ENCODE results near the gene CCDC107. TPM values are rescaled to one million over a fixed set of nuclear protein-coding genes. Genes with fewer than 3 reads are reported as not detected.
A peak's percentile ranks its signal among the peaks of the same experiment; 100 is the strongest.

Gene CCDC107
- total RNA-seq, 1 donor from 2014 or later = 17.2 TPM

DNA sequence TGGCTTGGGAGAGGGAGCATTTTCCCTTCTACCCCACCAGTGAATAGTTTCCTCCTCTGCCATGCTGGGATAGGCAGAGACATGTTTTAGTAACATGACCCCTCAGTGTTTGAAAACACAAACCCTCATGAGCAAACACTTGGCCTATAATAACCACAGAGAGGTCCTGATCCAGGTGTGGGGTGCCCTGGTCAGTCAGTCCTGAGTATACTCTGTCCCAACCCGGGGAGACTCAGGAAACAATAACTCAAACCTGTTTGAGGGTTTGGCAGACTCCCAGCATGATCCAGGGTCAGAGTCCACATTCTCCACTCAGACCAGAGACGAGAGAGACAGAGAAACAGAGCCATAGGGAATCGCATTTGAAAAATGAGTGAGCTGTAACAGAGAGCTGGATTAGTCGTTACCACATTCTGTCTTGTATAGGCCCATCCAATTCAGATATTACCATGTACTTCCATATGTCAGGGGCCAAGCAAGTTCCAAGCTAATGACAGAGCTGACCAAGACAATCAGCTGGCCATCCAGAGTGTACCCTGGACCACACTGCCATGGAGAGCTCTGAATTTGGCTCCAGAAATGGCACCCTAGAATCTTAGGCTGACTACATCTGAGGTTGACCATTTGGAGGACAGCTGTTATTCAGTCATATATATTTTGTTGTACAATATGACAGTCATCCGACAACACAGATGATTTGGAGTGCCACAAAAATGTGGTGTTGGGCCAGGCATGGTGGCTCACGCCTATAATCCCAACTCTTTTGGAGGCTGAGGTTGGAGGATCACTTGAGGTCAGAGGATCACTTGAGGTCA, 11.4 kb downstream of the CCDC107 start:
- TF ChIP-seq, protein P1, sequence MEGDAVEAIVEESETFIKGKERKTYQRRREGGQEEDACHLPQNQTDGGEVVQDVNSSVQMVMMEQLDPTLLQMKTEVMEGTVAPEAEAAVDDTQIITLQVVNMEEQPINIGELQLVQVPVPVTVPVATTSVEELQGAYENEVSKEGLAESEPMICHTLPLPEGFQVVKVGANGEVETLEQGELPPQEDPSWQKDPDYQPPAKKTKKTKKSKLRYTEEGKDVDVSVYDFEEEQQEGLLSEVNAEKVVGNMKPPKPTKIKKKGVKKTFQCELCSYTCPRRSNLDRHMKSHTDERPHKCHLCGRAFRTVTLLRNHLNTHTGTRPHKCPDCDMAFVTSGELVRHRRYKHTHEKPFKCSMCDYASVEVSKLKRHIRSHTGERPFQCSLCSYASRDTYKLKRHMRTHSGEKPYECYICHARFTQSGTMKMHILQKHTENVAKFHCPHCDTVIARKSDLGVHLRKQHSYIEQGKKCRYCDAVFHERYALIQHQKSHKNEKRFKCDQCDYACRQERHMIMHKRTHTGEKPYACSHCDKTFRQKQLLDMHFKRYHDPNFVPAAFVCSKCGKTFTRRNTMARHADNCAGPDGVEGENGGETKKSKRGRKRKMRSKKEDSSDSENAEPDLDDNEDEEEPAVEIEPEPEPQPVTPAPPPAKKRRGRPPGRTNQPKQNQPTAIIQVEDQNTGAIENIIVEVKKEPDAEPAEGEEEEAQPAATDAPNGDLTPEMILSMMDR (IDR thresholded peaks at IDR 0.05) = no peak
- TF ChIP-seq POLR2A (IDR thresholded peaks at IDR 0.05) (no peak), POLR2AphosphoS5 (IDR thresholded peaks at IDR 0.05; ENCODE audit: insufficient read depth in 1 of 2, low read depth in 1 of 2) (no peak)
- H3K4me1 ChIP-seq = peaks cover 19% of the 10 kb centered on the region
- intact Hi-C loops (cut with DNase I) = no loop called here

DNA sequence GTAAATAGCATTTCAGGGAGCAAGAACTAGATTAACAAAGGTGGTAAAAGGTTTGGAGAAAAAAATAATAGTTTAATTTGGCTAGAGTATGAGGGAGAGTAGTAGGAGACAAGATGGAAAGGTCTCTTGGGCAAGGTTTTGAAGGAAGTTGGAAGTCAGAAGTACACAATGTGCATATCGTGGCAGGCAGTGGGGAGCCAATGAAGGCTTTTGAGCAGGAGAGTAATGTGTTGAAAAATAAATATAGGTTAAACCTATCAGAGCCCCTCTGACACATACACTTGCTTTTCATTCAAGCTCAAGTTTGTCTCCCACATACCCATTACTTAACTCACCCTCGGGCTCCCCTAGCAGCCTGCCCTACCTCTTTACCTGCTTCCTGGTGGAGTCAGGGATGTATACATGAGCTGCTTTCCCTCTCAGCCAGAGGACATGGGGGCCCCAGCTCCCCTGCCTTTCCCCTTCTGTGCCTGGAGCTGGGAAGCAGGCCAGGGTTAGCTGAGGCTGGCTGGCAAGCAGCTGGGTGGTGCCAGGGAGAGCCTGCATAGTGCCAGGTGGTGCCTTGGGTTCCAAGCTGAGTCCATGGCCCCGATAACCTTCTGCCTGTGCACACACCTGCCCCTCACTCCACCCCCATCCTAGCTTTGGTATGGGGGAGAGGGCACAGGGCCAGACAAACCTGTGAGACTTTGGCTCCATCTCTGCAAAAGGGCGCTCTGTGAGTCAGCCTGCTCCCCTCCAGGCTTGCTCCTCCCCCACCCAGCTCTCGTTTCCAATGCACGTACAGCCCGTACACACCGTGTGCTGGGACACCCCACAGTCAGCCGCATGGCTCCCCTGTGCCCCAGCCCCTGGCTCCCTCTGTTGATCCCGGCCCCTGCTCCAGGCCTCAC, 15.3 kb downstream of the CCDC107 start, which contains the start of gene CA9:
TSS of gene CA9 (plus strand) at position 797 of the 893 bp plus-strand sequence. CDS start at position 829, 32 bp downstream.
- no peak within 1 kb of the TSS for H3K27ac ChIP-seq
- no peak for TF ChIP-seq POLR2A (IDR thresholded peaks at IDR 0.05)
- TF ChIP-seq POLR2AphosphoS5 (IDR thresholded peaks at IDR 0.05; ENCODE audit: insufficient read depth in 1 of 2, low read depth in 1 of 2) = no peak
- TF ChIP-seq, protein P1 (IDR thresholded peaks at IDR 0.05) = no peak
- intact Hi-C loops (cut with DNase I) = no loop called here
- no peaks in the 10 kb centered on the region for H3K36me3 ChIP-seq
- no peaks in the 10 kb centered on the region for H3K27me3 ChIP-seq
- no peak for DNase-seq (ENCODE audit: extremely low spot score in 2 of 2)
- H3K4me1 ChIP-seq = peaks cover 20% of the 10 kb centered on the region
- no peaks in the 10 kb centered on the region for H3K9me3 ChIP-seq
- no peak within 1 kb of the TSS for H3K4me3 ChIP-seq

More for the DNA sequence above, 11.4 kb downstream of the CCDC107 start:
- H3K27ac ChIP-seq = no peak overlapping the region
- H3K9me3 ChIP-seq = no peaks in the 10 kb centered on the region
- no peaks in the 10 kb centered on the region for H3K27me3 ChIP-seq
- H3K36me3 ChIP-seq = no peaks in the 10 kb centered on the region
- H3K4me3 ChIP-seq = no peak overlapping the region
- DNase-seq (ENCODE audit: extremely low spot score in 2 of 2) = no peak

DNA sequence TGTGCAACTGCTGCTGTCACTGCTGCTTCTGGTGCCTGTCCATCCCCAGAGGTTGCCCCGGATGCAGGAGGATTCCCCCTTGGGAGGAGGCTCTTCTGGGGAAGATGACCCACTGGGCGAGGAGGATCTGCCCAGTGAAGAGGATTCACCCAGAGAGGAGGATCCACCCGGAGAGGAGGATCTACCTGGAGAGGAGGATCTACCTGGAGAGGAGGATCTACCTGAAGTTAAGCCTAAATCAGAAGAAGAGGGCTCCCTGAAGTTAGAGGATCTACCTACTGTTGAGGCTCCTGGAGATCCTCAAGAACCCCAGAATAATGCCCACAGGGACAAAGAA, 15.9 kb downstream of the CCDC107 start:
- Histone ChIP-seq H3K27ac (no peak overlapping the region), H3K4me1 (peaks cover 20% of the 10 kb centered on the region), H3K27me3 (no peaks in the 10 kb centered on the region), H3K4me3 (no peak overlapping the region), H3K9me3 (no peaks in the 10 kb centered on the region), H3K36me3 (no peaks in the 10 kb centered on the region)
- no peak for TF ChIP-seq POLR2AphosphoS5 (IDR thresholded peaks at IDR 0.05; ENCODE audit: insufficient read depth in 1 of 2, low read depth in 1 of 2)
- TF ChIP-seq, protein P1 (IDR thresholded peaks at IDR 0.05) = no peak
- no peak for TF ChIP-seq POLR2A (IDR thresholded peaks at IDR 0.05)
- intact Hi-C loops (cut with DNase I) = no loop called here
- no peak for DNase-seq (ENCODE audit: extremely low spot score in 2 of 2)

DNA sequence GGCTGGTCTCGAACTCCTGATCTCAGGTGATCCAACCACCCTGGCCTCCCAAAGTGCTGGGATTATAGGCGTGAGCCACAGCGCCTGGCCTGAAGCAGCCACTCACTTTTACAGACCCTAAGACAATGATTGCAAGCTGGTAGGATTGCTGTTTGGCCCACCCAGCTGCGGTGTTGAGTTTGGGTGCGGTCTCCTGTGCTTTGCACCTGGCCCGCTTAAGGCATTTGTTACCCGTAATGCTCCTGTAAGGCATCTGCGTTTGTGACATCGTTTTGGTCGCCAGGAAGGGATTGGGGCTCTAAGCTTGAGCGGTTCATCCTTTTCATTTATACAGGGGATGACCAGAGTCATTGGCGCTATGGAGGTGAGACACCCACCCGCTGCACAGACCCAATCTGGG, 17.1 kb downstream of the CCDC107 start:
- peak overlapping the region; percentile 6 for H3K27ac ChIP-seq
- intact Hi-C loops (cut with DNase I) = no loop called here
- no peaks in the 10 kb centered on the region for H3K9me3 ChIP-seq

More for the DNA sequence above, 17.1 kb downstream of the CCDC107 start:
- no peak for TF ChIP-seq POLR2AphosphoS5 (IDR thresholded peaks at IDR 0.05; ENCODE audit: insufficient read depth in 1 of 2, low read depth in 1 of 2)
- no peak for TF ChIP-seq POLR2A (IDR thresholded peaks at IDR 0.05)
- TF ChIP-seq, protein P1 (IDR thresholded peaks at IDR 0.05) = no peak
- peak overlapping the region; percentile 46 to 55 for H3K4me3 ChIP-seq
- H3K4me1 ChIP-seq = peaks cover 20% of the 10 kb centered on the region
- DNase-seq (ENCODE audit: extremely low spot score in 2 of 2) = no peak
- H3K27me3 ChIP-seq = no peaks in the 10 kb centered on the region
- H3K36me3 ChIP-seq = no peaks in the 10 kb centered on the region
